GM21390 (cell line): Measurements from ENCODE around the gene ZIC5.
"Not testable (repeated sequence)": the region's sequence is repeated elsewhere in the genome, so short reads cannot be mapped to it uniquely, and the experiment has no call there.

ENCODE experiments used
- ATAC-seq: cut with Tn5 transposase; IDR thresholded peaks from one replicate; pipeline ENCODE4 v1.9.1; 2021; ENCODE audit not compliant: unreplicated experiment

Gene ZIC5

GRCh38 chr13:99961636-99962035, 9.9 kb downstream of the ZIC5 start:
- ATAC-seq: no peak

- ATAC-seq: no peak
These were observed 10.8 kb downstream of the ZIC5 start for GRCh38 chr13:99960663-99961311.

GRCh38 chr13:99959540-99960230, 11.9 kb downstream of the ZIC5 start:
- ATAC-seq: no peak

GRCh38 chr13:99959127-99959539, 12.4 kb downstream of the ZIC5 start:
- ATAC-seq: no peak

GRCh38 chr13:99958406-99959126, 13.0 kb downstream of the ZIC5 start:
- ATAC-seq: no peak

GRCh38 chr13:99956473-99957349, 14.9 kb downstream of the ZIC5 start:
- ATAC-seq: no peak

GRCh38 chr13:99955747-99956472, 15.7 kb downstream of the ZIC5 start:
- no peak for ATAC-seq

- ATAC-seq: no peak
These were observed 16.3 kb downstream of the ZIC5 start for GRCh38 chr13:99955107-99955746.

GRCh38 chr13:99953138-99953755, 18.3 kb downstream of the ZIC5 start:
- no peak for ATAC-seq

GRCh38 chr13:99951666-99952065, 19.9 kb downstream of the ZIC5 start:
- not testable (repeated sequence) for ATAC-seq

- no peak for ATAC-seq
These were observed 21.7 kb downstream of the ZIC5 start for GRCh38 chr13:99949679-99950413.

GRCh38 chr13:99948907-99949678, 22.5 kb downstream of the ZIC5 start:
- no peak for ATAC-seq

- ATAC-seq: no peak
These were observed 23.2 kb downstream of the ZIC5 start for GRCh38 chr13:99948411-99948810.

- no peak for ATAC-seq
These were observed 23.9 kb downstream of the ZIC5 start for GRCh38 chr13:99947666-99948065.

GRCh38 chr13:99945515-99945914, 26.1 kb downstream of the ZIC5 start:
- ATAC-seq: not testable (repeated sequence)

- ATAC-seq: no peak
These were observed 27.0 kb downstream of the ZIC5 start for GRCh38 chr13:99944606-99945005.

- ATAC-seq: no peak
These were observed 27.5 kb downstream of the ZIC5 start for GRCh38 chr13:99944102-99944501.

GRCh38 chr13:99941911-99942310, 29.7 kb downstream of the ZIC5 start:
- ATAC-seq: no peak
